ENCODE data around the gene ARHGAP45.
"Not testable (repeated sequence)": the region's sequence is repeated elsewhere in the genome, so short reads cannot be mapped to it uniquely, and the experiment has no call there.

ARHGAP45 gene, protein sequence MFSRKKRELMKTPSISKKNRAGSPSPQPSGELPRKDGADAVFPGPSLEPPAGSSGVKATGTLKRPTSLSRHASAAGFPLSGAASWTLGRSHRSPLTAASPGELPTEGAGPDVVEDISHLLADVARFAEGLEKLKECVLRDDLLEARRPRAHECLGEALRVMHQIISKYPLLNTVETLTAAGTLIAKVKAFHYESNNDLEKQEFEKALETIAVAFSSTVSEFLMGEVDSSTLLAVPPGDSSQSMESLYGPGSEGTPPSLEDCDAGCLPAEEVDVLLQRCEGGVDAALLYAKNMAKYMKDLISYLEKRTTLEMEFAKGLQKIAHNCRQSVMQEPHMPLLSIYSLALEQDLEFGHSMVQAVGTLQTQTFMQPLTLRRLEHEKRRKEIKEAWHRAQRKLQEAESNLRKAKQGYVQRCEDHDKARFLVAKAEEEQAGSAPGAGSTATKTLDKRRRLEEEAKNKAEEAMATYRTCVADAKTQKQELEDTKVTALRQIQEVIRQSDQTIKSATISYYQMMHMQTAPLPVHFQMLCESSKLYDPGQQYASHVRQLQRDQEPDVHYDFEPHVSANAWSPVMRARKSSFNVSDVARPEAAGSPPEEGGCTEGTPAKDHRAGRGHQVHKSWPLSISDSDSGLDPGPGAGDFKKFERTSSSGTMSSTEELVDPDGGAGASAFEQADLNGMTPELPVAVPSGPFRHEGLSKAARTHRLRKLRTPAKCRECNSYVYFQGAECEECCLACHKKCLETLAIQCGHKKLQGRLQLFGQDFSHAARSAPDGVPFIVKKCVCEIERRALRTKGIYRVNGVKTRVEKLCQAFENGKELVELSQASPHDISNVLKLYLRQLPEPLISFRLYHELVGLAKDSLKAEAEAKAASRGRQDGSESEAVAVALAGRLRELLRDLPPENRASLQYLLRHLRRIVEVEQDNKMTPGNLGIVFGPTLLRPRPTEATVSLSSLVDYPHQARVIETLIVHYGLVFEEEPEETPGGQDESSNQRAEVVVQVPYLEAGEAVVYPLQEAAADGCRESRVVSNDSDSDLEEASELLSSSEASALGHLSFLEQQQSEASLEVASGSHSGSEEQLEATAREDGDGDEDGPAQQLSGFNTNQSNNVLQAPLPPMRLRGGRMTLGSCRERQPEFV

GRCh38 chr19:1066748-1067340 lies at the start of gene ARHGAP45:
Gene ARHGAP45 (plus strand): TSS chr19:1067167. CDS start chr19:1067406, 239 bp downstream.
- peak; percentile 81 for DNase-seq (ENCODE audit: low spot score)

DNA sequence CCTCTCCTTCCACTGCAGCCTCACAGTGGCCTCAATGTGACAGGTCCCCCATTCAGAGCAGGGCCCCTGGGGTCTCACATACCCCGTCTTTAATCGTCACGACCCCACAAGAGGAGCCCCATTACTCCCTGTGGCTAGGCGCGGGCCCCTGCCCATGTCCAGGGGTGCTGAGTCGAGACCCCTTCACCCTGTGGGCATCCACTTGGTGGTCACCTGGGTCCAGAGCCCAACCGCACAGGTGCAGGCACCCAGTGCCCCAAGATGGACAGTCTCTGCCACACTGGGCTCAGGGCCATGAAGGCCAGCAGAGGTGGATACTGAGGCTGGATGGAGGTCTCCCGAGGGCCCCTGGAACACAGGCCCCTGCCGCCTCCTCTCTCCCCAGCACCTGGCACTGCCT lies 49.1 kb upstream of the ARHGAP45 start:
- no peak for DNase-seq (ENCODE audit: low spot score)

DNA sequence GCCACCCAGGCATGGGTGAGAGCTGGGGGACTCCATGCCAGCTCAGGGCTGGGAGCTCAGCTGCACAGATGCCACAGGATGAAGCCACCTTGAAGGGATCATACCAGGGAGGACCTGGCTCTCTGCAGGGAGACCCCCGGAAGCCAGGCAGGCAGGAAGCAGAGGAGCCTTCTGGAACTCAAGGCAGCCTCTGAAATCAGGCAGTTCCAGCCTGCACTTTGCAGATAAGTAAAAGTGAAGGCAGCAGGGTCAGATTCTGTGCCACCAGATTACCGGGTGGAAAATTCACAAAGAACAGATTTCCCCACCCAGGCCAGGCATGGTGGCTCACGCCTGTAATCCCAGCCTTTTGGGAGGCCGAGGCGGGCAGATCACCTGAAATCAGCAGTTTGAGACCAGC lies 48.6 kb upstream of the ARHGAP45 start:
- no peak for DNase-seq (ENCODE audit: low spot score)

- no peak for DNase-seq (ENCODE audit: low spot score)
Observed at GRCh38 chr19:1018932-1019615, 47.9 kb upstream of the ARHGAP45 start.

- no peak for DNase-seq (ENCODE audit: low spot score)
Observed at GRCh38 chr19:1019616-1019961, 47.4 kb upstream of the ARHGAP45 start.

DNA sequence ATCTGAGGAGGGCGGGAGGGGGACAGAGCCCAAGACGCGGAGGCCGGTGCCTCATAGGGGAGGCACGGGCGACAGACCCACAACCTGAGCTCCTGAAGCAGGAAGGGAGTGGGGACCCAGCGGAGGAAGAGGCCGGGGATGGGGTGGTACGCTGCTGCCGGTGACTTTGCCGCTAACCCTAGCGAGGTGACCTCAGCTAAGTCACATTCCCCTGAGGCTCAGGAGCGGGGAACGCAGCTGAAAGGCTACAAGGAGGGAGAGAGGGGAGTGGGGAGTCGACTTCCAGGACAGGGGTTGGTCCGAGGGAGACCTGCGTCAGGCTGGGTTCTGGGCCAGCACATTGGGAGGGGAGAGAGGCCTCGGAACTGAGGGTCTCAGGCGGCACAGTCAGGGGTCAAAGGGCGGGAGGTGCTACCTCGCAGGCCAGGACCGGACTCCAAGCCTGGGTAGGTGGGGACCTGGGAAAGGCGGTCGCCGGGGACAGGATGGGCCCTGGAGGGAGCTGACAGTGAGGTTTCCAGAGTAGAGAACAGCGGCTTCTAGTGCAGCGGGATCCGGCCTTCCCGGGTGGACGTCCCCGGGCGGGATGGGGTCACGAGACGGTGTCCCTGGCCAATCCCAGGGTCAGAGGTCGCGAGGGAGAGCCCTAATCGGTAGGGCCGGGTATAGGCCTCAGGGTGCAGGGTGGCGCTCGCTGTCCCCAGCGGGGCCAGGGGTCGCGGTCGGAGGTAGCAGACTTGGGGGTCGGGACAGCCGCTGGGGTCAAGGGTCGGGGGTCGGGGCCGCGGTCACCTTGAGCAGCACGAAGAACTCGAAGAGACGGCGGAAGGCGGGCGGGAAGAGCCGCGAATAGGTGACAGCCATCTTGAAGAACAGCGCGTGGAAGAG lies 46.7 kb upstream of the ARHGAP45 start:
- DNase-seq (ENCODE audit: low spot score) = no peak

DNA sequence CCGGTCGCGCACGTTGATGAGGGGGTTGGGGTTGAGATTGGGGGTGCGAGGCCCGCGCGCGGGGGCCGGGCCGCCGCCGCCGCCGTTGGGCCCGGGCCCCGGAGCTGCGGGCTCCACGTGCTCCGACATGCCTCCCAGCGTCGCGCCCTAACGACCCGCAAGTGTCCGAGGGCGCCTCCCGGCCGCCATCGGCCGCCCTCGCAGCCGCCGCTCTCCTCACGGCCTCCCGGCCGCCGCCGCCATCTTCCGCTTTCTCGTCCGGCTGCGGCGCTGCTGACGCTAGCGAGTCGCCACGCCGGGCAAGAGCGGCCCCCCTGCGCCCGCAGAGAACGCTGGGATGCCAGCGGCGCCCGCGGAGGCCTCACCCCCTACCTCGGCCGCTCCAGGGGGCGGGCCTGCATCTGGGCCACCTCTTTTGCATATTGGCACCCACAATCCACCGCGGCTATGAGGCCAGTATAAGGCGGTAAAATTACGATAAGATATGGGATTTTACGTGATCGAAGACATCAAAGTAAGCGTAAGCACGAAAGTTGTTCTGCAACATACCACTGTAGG lies 46.0 kb upstream of the ARHGAP45 start, which contains the start of gene TMEM259:
Gene TMEM259, minus strand, starts transcription at position 256 of the 558 bp plus-strand sequence. Its CDS starts 127 bp downstream, at position 129.
- peak; percentile 97 for DNase-seq (ENCODE audit: low spot score)

- not testable (repeated sequence) for DNase-seq (ENCODE audit: low spot score)
Observed at GRCh38 chr19:1023883-1024188, 43.1 kb upstream of the ARHGAP45 start.

GRCh38 chr19:1025080-1025479 lies 41.9 kb upstream of the ARHGAP45 start:
- not testable (repeated sequence) for DNase-seq (ENCODE audit: low spot score)

DNA sequence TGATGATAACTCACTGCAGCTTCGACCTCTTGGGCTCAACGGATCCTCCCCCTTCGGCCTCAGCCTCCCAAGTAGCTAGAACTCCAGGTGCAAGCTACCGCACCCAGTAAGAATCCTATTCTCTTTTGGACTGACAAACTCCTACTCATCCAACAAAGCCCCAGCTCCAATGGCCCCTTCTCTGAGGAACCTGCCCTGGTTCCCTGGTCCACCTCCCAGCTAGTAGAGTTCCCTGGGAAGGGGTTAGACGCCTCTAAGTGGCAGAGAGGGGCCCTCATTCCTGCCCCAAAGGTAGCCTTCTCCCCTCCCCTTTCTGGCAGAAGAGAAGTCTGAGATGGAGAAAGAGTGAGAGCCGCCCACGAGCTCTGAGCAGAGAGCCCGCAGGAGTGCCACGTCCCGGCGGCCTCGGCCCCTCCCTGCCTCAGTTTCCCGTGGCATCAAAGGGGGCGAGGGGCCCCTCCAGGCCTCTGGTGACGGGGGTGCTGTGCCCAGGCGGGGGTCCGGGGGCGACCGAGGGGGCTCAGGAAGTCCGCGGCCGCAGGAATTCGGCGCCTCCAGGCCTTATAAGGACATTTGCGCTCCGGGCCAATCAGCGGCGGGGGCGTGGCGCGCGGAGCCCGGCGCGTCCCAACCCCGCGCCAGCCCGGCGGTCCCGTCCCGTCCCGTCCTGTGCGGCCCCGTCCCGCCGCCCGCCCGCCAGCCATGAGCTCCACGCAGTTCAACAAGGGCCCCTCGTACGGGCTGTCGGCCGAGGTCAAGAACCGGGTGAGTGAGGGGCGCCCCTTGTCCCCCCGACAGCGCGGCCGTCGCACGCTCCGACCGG lies 40.8 kb upstream of the ARHGAP45 start, which contains the start of gene CNN2:
Gene CNN2, plus strand, starts transcription at position 649 of the 823 bp plus-strand sequence. Its CDS starts 54 bp downstream, at position 703.
- DNase-seq (ENCODE audit: low spot score) = peak; percentile 60

DNA sequence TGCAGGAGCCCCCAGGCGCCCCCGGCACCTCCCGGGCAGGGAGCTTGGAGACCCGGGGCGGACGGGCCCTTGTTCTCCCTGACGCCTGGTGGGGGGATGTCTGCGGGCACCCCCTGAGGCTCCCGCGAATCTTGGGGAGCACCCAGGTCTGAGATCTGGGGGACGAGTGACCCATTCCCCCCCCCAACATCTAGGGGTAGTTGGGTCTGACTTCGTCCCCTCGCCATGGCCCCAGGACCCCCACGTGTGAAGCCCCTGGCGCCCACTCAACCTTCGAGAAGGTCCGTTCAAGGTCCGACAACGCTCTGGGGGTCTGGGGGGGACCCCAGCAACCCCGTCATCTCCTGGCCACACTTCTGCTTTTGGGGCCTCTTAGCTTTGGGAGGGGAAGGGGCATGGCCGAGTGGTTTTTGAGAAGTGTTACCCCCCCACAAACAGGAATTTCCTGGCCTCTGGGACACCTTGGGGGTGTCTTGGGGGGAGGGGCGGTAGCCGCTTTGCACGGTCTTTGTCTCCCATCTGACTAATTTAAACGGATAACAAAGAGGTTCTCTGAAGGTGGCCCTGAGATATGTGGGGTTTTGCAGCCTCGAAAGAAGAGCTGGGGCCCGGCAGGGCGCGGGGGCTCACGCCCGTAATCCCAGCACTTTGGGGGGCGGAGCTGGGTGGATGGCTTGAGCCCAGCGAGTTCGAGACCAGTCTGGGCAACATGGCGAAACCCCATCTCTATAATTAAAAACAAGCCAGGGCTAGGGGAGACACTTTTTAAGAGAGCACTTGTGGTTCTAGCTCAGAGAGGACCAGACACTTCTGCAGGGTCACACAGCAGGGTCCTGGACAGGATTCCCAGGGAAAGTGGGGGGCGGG lies 40.0 kb upstream of the ARHGAP45 start:
- peak; percentile 28 for DNase-seq (ENCODE audit: low spot score)

DNA sequence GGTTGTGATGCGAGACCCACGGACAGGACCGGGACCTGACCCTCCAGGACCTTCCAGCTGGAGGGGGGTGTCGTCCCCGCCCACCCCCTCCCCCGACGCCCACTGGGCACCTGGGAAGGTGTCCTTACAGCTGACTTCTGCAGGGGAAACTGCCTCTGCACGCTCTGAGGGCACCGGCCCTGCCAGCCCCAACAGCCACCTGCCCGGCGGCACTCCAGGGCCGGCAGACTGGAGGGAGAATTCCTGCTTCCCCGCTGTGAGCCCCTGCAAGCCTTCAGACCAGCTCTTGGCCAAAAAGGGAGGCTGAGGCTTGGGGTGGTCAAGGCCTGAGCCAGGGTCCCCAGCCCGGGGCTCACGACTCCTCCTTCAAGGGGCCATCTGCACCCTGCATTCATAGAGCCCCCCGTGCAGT lies 39.3 kb upstream of the ARHGAP45 start:
- no peak for DNase-seq (ENCODE audit: low spot score)

DNA sequence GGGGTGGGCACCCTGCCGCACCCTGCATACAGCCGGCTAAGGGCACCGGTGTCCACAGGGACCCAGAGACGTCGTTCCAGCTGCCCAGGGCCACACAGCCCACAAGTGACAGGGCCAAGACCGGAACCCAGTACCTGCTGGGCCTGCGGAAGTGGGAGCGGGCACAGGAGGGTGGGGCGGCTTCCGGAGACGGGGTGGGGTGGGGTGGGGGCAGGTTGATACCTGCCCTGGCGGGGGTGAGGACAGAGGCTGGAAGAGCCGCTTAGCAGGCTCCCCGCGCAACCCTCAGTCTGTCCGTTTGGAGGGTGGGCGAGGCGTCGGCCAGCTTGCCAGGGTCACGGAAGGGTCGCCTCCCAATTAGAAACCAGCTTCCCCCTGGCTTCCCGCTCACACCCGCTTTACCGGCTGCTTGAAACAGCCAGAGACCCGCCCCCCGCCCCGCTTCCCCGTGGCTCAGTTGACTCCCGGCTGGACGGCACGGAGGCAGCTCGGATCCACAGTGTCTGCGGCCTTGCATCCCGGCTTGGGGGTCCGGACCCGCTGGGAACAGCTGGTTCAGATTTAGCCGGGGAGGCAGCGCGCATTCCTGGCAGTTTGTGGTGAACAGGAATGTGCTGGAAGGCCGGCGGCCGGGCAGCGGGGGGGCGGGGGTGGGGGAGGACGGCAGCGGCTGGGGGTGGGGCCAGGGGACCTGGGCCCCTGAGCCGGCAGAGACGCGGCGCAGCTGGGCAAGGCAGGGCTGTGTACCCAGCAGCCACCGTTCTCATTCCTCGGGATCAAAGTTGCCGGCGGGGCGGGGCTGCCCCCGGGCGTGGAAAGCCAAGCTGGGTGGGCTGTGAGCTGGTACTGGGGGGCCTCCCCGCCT lies 38.7 kb upstream of the ARHGAP45 start:
- peak; percentile 57 for DNase-seq (ENCODE audit: low spot score)

DNA sequence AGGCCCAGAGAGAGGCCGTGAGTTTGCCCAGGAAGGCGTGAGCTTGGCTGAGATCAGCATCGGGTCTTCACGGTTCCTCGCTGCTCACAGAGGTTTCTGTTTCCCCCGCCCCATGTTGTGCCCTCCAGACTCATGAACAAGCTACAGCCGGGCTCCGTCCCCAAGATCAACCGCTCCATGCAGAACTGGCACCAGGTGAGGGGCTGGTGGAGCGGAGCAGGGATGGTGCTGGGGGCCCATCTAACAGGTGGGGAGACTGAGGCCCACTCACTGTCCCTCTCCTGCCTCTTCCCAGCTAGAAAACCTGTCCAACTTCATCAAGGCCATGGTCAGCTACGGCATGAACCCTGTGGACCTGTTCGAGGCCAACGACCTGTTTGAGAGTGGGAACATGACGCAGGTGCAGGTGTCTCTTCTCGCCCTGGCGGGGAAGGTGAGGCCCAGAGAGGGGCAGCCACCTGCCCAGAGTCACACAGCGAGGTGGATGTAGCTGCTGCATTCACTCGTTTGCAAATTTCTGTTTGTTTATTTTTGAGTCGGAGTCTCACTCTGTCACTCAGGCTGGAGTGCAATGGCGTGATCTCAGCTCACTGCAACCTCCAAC lies 34.6 kb upstream of the ARHGAP45 start:
- no peak for DNase-seq (ENCODE audit: low spot score)

- no peak for DNase-seq (ENCODE audit: low spot score)
Observed at GRCh38 chr19:1035998-1036621, 30.9 kb upstream of the ARHGAP45 start.

DNA sequence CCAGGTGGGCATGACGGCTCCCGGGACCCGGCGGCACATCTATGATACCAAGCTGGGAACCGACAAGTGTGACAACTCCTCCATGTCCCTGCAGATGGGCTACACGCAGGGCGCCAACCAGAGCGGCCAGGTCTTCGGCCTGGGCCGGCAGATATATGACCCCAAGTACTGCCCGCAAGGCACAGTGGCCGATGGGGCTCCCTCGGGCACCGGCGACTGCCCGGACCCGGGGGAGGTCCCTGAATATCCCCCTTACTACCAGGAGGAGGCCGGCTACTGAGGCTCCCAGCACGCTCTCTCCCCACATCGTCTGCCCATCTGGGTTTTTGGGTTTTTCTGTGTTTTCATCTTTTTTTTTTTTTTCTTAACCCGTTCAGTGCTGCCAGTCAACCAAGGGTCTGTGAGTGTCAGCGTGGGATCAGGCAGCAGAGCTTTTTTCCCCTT lies 29.3 kb upstream of the ARHGAP45 start:
- no peak for DNase-seq (ENCODE audit: low spot score)

Data from activated CD4-positive, alpha-beta T cell treated with anti-CD3 and anti-CD28 coated beads, Interleukin-2, Interleukin-4, amounts not matched to agents 100 ng/mL and 50 ng/mL, durations not matched to agents 16 hours and 8 hours (primary cell).